HL-60 (cell line): ENCODE measurements around the gene COQ5.
A peak's percentile ranks its signal among the peaks of the same experiment; 100 is the strongest.

Experiments used
- DNase-seq, 2 experiments: peaks; one replicate each; pipeline ENCODE4 v3.0.0-alpha.2; 2010 to 2020; ENCODE audit warnings: low read depth in 1 of 2, low spot score in 1 of 2
- H3K27ac ChIP-seq: fragments of 250-450 bp; sonication (Bioruptor Pico); replicated peaks from 2 replicates; pipeline ENCODE4 v1.5.1; 2020; ENCODE audit warnings: mild to moderate bottlenecking, moderate library complexity
- H3K27me3 ChIP-seq: fragments of 250-450 bp; sonication (Bioruptor Pico); 2 replicates; pipeline ENCODE4 v1.5.1; 2021; ENCODE audit warnings: mild to moderate bottlenecking, moderate library complexity; ENCODE audit not compliant: insufficient read depth, poor library complexity, severe bottlenecking
- H3K4me3 ChIP-seq: replicated peaks from 2 replicates; pipeline ENCODE4 v1.5.1; 2011; ENCODE audit warnings: mild to moderate bottlenecking, control low read depth, low read length; ENCODE audit not compliant: insufficient read depth
- CTCF ChIP-seq: IDR thresholded peaks from one replicate; pipeline ENCODE4 v1.5.1; 2011; ENCODE audit warnings: low read length, control low read depth, inconsistent platforms; ENCODE audit not compliant: insufficient read depth
- GABPA ChIP-seq: IDR thresholded peaks from 2 replicates; pipeline ENCODE4 v1.6.1; 2012; ENCODE audit warnings: low read depth
- POLR2AphosphoS5 ChIP-seq: IDR thresholded peaks from 2 replicates; pipeline ENCODE4 v1.6.1; 2012; ENCODE audit warnings: low read depth
- REST ChIP-seq: IDR thresholded peaks from 2 replicates; pipeline ENCODE4 v1.6.1; 2012; ENCODE audit warnings: low read depth; ENCODE audit not compliant: insufficient replicate concordance
- SPI1 ChIP-seq: IDR thresholded peaks from 2 replicates; pipeline ENCODE4 v1.6.1; 2012; ENCODE audit warnings: low read depth, mild to moderate bottlenecking, borderline replicate concordance

COQ5 gene

GRCh38 chr12:120497524-120498150, 31.3 kb downstream of the COQ5 start:
- no peak for DNase-seq
- TF ChIP-seq GABPA, result no peak
- TF ChIP-seq REST, result no peak
- TF ChIP-seq SPI1, result no peak
- no peak for TF ChIP-seq POLR2AphosphoS5
- no peak for TF ChIP-seq CTCF
- peak overlapping the region; percentile 97 for H3K4me3 ChIP-seq
- H3K27ac ChIP-seq, result no peak overlapping the region
- H3K27me3 ChIP-seq, result no peaks in the 10 kb centered on the region

GRCh38 chr12:120496413-120497340, 32.3 kb downstream of the COQ5 start:
- H3K27me3 ChIP-seq, result no peaks in the 10 kb centered on the region
- H3K27ac ChIP-seq, result peak overlapping the region; percentile 78
- DNase-seq, result peak; percentile 61 to 66
- TF ChIP-seq GABPA (no peak), SPI1 (no peak), REST (no peak), POLR2AphosphoS5 (no peak), CTCF (no peak)
- peak overlapping the region; percentile 97 for H3K4me3 ChIP-seq

GRCh38 chr12:120495731-120496412, 33.1 kb downstream of the COQ5 start, which contains the start of gene DYNLL1:
Gene DYNLL1 (plus strand): TSS chr12:120496113. CDS start chr12:120496422, 309 bp downstream.
- Histone ChIP-seq H3K4me3 (peak within 1 kb of the TSS; percentile 97), H3K27ac (peak within 1 kb of the TSS; percentile 78), H3K27me3 (no peaks in the 10 kb centered on the region)
- peak; percentile 95 to 96 for DNase-seq
- TF ChIP-seq REST (peak; percentile 50), POLR2AphosphoS5 (peak; percentile 93), CTCF (no peak)
